Smooth muscle cell (in vitro differentiated cells): ENCODE results near the gene COL4A1. TPM values are rescaled to one million over a fixed set of nuclear protein-coding genes. Genes with fewer than 3 reads are reported as not detected.

Experiments
- DNase-seq: peaks from one replicate; lab custom pipeline; 2025; ENCODE audit not compliant: unreplicated experiment; lab: John Stamatoyannopoulos, UW
- H2AFZ ChIP-seq: fragments of 200-600 bp; sonication (generic); 2 replicates; pipeline ENCODE4 v1.6.0; 2016; ENCODE audit warnings: antibody characterized with exemption, low read depth, mild to moderate bottlenecking
- H3F3A ChIP-seq: fragments of 200-600 bp; sonication (generic); 2 replicates; pipeline ENCODE4 v1.6.0; 2017; ENCODE audit warnings: antibody characterized with exemption, low read depth
- H3K27ac ChIP-seq: fragments of 200-600 bp; sonication (generic); 2 replicates; pipeline ENCODE4 v1.5.1; 2016; ENCODE audit warnings: low read depth, mild to moderate bottlenecking
- H3K27me3 ChIP-seq: fragments of 200-600 bp; sonication (generic); 2 replicates; pipeline ENCODE4 v1.6.1; 2016; ENCODE audit warnings: low read depth, mild to moderate bottlenecking
- H3K36me3 ChIP-seq: fragments of 200-600 bp; sonication (generic); 2 replicates; pipeline ENCODE4 v1.5.1; 2016; ENCODE audit warnings: low read depth
- H3K4me1 ChIP-seq: fragments of 200-600 bp; sonication (generic); 2 replicates; pipeline ENCODE4 v1.5.1; 2016; ENCODE audit warnings: low read depth
- H3K4me2 ChIP-seq: fragments of 200-600 bp; sonication (generic); 2 replicates; pipeline ENCODE4 v1.6.0; 2016; ENCODE audit warnings: mild to moderate bottlenecking
- H3K4me3 ChIP-seq: fragments of 200-600 bp; sonication (generic); 2 replicates; pipeline ENCODE4 v1.5.1; 2016; ENCODE audit warnings: mild to moderate bottlenecking
- H3K79me2 ChIP-seq: fragments of 200-600 bp; sonication (generic); 2 replicates; pipeline ENCODE4 v1.6.0; 2016; ENCODE audit warnings: low read depth, mild to moderate bottlenecking
- H3K9ac ChIP-seq: fragments of 200-600 bp; sonication (generic); 2 replicates; pipeline ENCODE4 v1.6.0; 2016; ENCODE audit warnings: low read depth
- H3K9me3 ChIP-seq: fragments of 200-600 bp; sonication (generic); replicated peaks from 2 replicates; pipeline ENCODE4 v1.5.1; 2016; ENCODE audit warnings: low read depth
- H4K20me1 ChIP-seq: fragments of 200-600 bp; sonication (generic); 2 replicates; pipeline ENCODE4 v1.6.0; 2016; ENCODE audit warnings: low read depth
- WGBS: methylation state at CpG from one replicate; pipeline ENCODE4 v1.1.7; 2016; ENCODE audit warnings: low lambda C conversion rate; 5-methylcytosine and 5-hydroxymethylcytosine counted together
- polyA plus RNA-seq: library from polyadenylated mRNA; unstranded; fragments of >200 nt; fragmentation: Nextera tagmentation; extraction: Ambion mirVana; gene quantifications from 2 replicates; pipeline ENCODE4 v1.2.1, GENCODE V29; 2016
- total RNA-seq: library from RNA; depleted of rRNA; stranded (reverse); fragments of >200 nt; gene quantifications from 2 replicates; pipeline ENCODE4 v1.2.3, GENCODE V29; 2014
- TF ChIP-seq, protein P1 (sequence below): fragments of 200-600 bp; sonication (generic); IDR thresholded peaks from 2 replicates; pipeline ENCODE4 v1.5.1; 2017; ENCODE audit warnings: borderline replicate concordance, mild to moderate bottlenecking, antibody characterized with exemption; ENCODE audit not compliant: insufficient read depth, poor library complexity, severe bottlenecking

COL4A1 gene
- total and polyA plus RNA-seq, 2 experiments from 2014 or later: 2,409 to 4,372 TPM

GRCh38 chr13:110319397-110319773, 12.4 kb upstream of the COL4A1 start:
- TF ChIP-seq, protein P1, sequence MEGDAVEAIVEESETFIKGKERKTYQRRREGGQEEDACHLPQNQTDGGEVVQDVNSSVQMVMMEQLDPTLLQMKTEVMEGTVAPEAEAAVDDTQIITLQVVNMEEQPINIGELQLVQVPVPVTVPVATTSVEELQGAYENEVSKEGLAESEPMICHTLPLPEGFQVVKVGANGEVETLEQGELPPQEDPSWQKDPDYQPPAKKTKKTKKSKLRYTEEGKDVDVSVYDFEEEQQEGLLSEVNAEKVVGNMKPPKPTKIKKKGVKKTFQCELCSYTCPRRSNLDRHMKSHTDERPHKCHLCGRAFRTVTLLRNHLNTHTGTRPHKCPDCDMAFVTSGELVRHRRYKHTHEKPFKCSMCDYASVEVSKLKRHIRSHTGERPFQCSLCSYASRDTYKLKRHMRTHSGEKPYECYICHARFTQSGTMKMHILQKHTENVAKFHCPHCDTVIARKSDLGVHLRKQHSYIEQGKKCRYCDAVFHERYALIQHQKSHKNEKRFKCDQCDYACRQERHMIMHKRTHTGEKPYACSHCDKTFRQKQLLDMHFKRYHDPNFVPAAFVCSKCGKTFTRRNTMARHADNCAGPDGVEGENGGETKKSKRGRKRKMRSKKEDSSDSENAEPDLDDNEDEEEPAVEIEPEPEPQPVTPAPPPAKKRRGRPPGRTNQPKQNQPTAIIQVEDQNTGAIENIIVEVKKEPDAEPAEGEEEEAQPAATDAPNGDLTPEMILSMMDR: no peak
- no peak for DNase-seq
- peaks cover 4% of the 10 kb centered on the region for H3K36me3 ChIP-seq
- H3K4me3 ChIP-seq: no peak overlapping the region
- peaks cover 99% of the 10 kb centered on the region for H3K79me2 ChIP-seq
- H3K4me2 ChIP-seq: peak overlapping the region; percentile 77
- no peak overlapping the region for H3K9ac ChIP-seq
- no peak overlapping the region for H2AFZ ChIP-seq
- H3F3A ChIP-seq: peaks cover 82% of the 10 kb centered on the region
- H3K9me3 ChIP-seq: no peaks in the 10 kb centered on the region
- H3K27me3 ChIP-seq: no peaks in the 10 kb centered on the region
- H3K4me1 ChIP-seq: peaks cover 26% of the 10 kb centered on the region
- peak overlapping the region; percentile 96 for H3K27ac ChIP-seq
- WGBS: 29% methylated on average over 4 of the region's 4 CpGs
- peaks cover 99% of the 10 kb centered on the region for H4K20me1 ChIP-seq

- Histone ChIP-seq H3K4me3 (no peak overlapping the region), H3K79me2 (peaks cover 99% of the 10 kb centered on the region), H4K20me1 (peaks cover 99% of the 10 kb centered on the region), H3K9me3 (no peaks in the 10 kb centered on the region), H3K27me3 (no peaks in the 10 kb centered on the region), H3K36me3 (peaks cover 4% of the 10 kb centered on the region), H3K9ac (no peak overlapping the region), H2AFZ (no peak overlapping the region), H3K27ac (peak overlapping the region; percentile 96), H3K4me2 (peak overlapping the region; percentile 77), H3K4me1 (peaks cover 26% of the 10 kb centered on the region), H3F3A (peaks cover 82% of the 10 kb centered on the region)
- WGBS: 76% methylated on average over 7 of the region's 7 CpGs
- TF ChIP-seq, protein P1: no peak
- DNase-seq: no peak
Measured at GRCh38 chr13:110318920-110319319, 12.0 kb upstream of the COL4A1 start.

DNA sequence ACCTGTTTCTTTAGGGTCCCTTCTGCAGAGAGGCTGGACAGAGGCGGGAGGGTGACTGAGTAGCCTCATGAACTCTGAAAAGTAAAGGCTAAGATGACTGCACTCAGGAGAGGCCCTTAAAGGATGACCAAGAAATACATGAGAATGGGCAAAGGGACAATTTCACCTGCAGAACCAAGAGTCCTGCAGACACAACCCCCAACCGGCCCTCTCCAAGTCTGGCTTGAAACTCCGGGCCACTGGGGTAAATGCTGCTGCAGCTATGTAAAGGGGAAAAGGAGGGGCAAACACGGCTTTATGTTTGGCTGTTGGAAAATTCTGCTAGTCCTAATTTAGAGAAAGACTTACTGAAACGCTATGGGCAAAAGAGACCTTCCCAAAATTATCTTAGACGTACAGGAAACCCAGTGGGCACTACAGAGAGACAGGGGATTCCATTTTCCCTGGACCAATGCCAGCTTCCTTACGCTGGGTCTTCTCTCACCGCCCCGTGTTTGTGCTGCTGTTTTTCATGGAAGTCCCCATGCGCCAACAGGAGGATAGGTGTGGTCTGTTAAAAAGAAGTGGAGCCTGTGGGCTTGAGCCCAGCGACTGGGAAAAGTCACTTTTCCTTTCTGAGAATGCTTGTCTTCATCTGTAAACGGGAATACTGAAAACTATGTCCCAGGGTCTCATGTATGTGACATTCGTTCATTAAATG, 10.7 kb upstream of the COL4A1 start:
- 81% methylated on average over 13 of the region's 13 CpGs for WGBS
- peaks cover 96% of the 10 kb centered on the region for H3K79me2 ChIP-seq

More for the DNA sequence above, 10.7 kb upstream of the COL4A1 start:
- peaks cover 25% of the 10 kb centered on the region for H3K4me1 ChIP-seq
- H3K27ac ChIP-seq: peak overlapping the region; percentile 96
- H3K4me2 ChIP-seq: peak overlapping the region; percentile 77
- no peaks in the 10 kb centered on the region for H3K27me3 ChIP-seq
- H3F3A ChIP-seq: peaks cover 82% of the 10 kb centered on the region
- H3K4me3 ChIP-seq: no peak overlapping the region
- H3K9me3 ChIP-seq: no peaks in the 10 kb centered on the region
- H3K9ac ChIP-seq: no peak overlapping the region
- peaks cover 4% of the 10 kb centered on the region for H3K36me3 ChIP-seq
- peaks cover 95% of the 10 kb centered on the region for H4K20me1 ChIP-seq
- H2AFZ ChIP-seq: no peak overlapping the region
- no peak for DNase-seq
- TF ChIP-seq, protein P1: no peak
